Measurements from ENCODE around the gene SPTBN5.

Gene SPTBN5

GRCh38 chr15:41877631-41878354, 16.1 kb downstream of the SPTBN5 start:
- H3K79me1 ChIP-seq (replicated peaks; ENCODE audit: low read length, poor library complexity, severe bottlenecking), result no peaks in the 10 kb centered on the region

GRCh38 chr15:41876689-41877088, 17.2 kb downstream of the SPTBN5 start:
- H3K4ac ChIP-seq (ENCODE audit: low read depth in 1 of 2, low read length in 2 of 2), result no peak overlapping the region
- peaks cover 0 to 76% of the 10 kb centered on the region in 2 experiments for H3K36me3 ChIP-seq (ENCODE audit: control insufficient read depth in 1 of 2, insufficient read depth in 2 of 2, low read depth in 1 of 2, low read length in 2 of 2)
- no peak for DNase-seq
- peaks cover 10% of the 10 kb centered on the region for H3K4me1 ChIP-seq (ENCODE audit: control insufficient read depth, insufficient read depth, low read depth, low read length)
- H3K9ac ChIP-seq (ENCODE audit: low read length), result no peak overlapping the region
- H2BK5ac ChIP-seq (ENCODE audit: low read depth, low read length, poor library complexity, severe bottlenecking), result no peak overlapping the region
- no peaks in the 10 kb centered on the region for H3K9me3 ChIP-seq (ENCODE audit: control insufficient read depth, low read length)
- H2AFZ ChIP-seq (ENCODE audit: low read depth, low read length), result no peak overlapping the region
- no peak overlapping the region for H2AK5ac ChIP-seq (ENCODE audit: low read length, severe bottlenecking)
- no peak overlapping the region for H3K4me2 ChIP-seq (ENCODE audit: low read length, poor library complexity, severe bottlenecking)
- H3K23ac ChIP-seq (ENCODE audit: low read length in 2 of 2), result no peak overlapping the region
- WGBS, result 82% methylated on average over 12 of the region's 12 CpGs
- H4K8ac ChIP-seq (ENCODE audit: low read length), result no peak overlapping the region
- peaks cover 6 to 58% of the 10 kb centered on the region in 2 experiments for H3K27me3 ChIP-seq (ENCODE audit: control insufficient read depth in 1 of 2, insufficient read depth in 1 of 2, low read length in 2 of 2)
- no peak overlapping the region for H2BK12ac ChIP-seq (ENCODE audit: low read length in 2 of 2)
- no peak overlapping the region for H3K18ac ChIP-seq (ENCODE audit: low read depth in 1 of 2, low read length in 2 of 2)
- no peaks in the 10 kb centered on the region for H3K79me1 ChIP-seq (replicated peaks; ENCODE audit: low read length, poor library complexity, severe bottlenecking)
- H3K4me3 ChIP-seq (ENCODE audit: insufficient read depth in 1 of 2, low read depth in 1 of 2, low read length in 2 of 2), result no peak overlapping the region
- H2BK15ac ChIP-seq (ENCODE audit: low read depth, poor library complexity, severe bottlenecking), result no peak overlapping the region
- no peak overlapping the region for H4K91ac ChIP-seq (ENCODE audit: low read length)
- H3K27ac ChIP-seq (ENCODE audit: low read length, poor library complexity, severe bottlenecking), result no peak overlapping the region
- H2BK120ac ChIP-seq (ENCODE audit: low read depth, low read length), result no peak overlapping the region
- no peak overlapping the region for H3K14ac ChIP-seq (ENCODE audit: low read length in 2 of 2)

More at GRCh38 chr15:41877631-41878354, 16.1 kb downstream of the SPTBN5 start:
- H3K9me3 ChIP-seq (ENCODE audit: control insufficient read depth, low read length), result no peaks in the 10 kb centered on the region
- 77% methylated on average over 13 of the region's 13 CpGs for WGBS
- no peak overlapping the region for H3K27ac ChIP-seq (ENCODE audit: low read length, poor library complexity, severe bottlenecking)
- no peak overlapping the region for H4K8ac ChIP-seq (ENCODE audit: low read length)
- no peak overlapping the region for H3K4me3 ChIP-seq (ENCODE audit: insufficient read depth in 1 of 2, low read depth in 1 of 2, low read length in 2 of 2)
- H2AFZ ChIP-seq (ENCODE audit: low read depth, low read length), result no peak overlapping the region
- H3K23ac ChIP-seq (ENCODE audit: low read length in 2 of 2), result no peak overlapping the region
- H4K91ac ChIP-seq (ENCODE audit: low read length), result no peak overlapping the region
- no peak for DNase-seq
- H3K4me1 ChIP-seq (ENCODE audit: control insufficient read depth, insufficient read depth, low read depth, low read length), result peaks cover 16% of the 10 kb centered on the region
- no peak overlapping the region for H3K18ac ChIP-seq (ENCODE audit: low read depth in 1 of 2, low read length in 2 of 2)
- H2BK15ac ChIP-seq (ENCODE audit: low read depth, poor library complexity, severe bottlenecking), result no peak overlapping the region
- no peak overlapping the region for H2BK5ac ChIP-seq (ENCODE audit: low read depth, low read length, poor library complexity, severe bottlenecking)
- no peak overlapping the region for H2AK5ac ChIP-seq (ENCODE audit: low read length, severe bottlenecking)
- no peak overlapping the region for H3K14ac ChIP-seq (ENCODE audit: low read length in 2 of 2)
- H3K4ac ChIP-seq (ENCODE audit: low read depth in 1 of 2, low read length in 2 of 2), result no peak overlapping the region
- no peak overlapping the region for H2BK12ac ChIP-seq (ENCODE audit: low read length in 2 of 2)
- H2BK120ac ChIP-seq (ENCODE audit: low read depth, low read length), result no peak overlapping the region
- no peak overlapping the region for H3K4me2 ChIP-seq (ENCODE audit: low read length, poor library complexity, severe bottlenecking)
- H3K36me3 ChIP-seq (ENCODE audit: control insufficient read depth in 1 of 2, insufficient read depth in 2 of 2, low read depth in 1 of 2, low read length in 2 of 2), result peaks cover 0 to 70% of the 10 kb centered on the region in 2 experiments
- H3K27me3 ChIP-seq (ENCODE audit: control insufficient read depth in 1 of 2, insufficient read depth in 1 of 2, low read length in 2 of 2), result peaks cover 6 to 58% of the 10 kb centered on the region in 2 experiments
- H3K9ac ChIP-seq (ENCODE audit: low read length), result no peak overlapping the region

GRCh38 chr15:41876007-41876406, 17.8 kb downstream of the SPTBN5 start:
- no peaks in the 10 kb centered on the region for H3K79me1 ChIP-seq (replicated peaks; ENCODE audit: low read length, poor library complexity, severe bottlenecking)
- peaks cover 0 to 51% of the 10 kb centered on the region in 2 experiments for H3K27me3 ChIP-seq (ENCODE audit: control insufficient read depth in 1 of 2, insufficient read depth in 1 of 2, low read length in 2 of 2)
- H2BK120ac ChIP-seq (ENCODE audit: low read depth, low read length), result no peak overlapping the region
- no peak overlapping the region for H3K14ac ChIP-seq (ENCODE audit: low read length in 2 of 2)
- no peak overlapping the region for H2AK5ac ChIP-seq (ENCODE audit: low read length, severe bottlenecking)
- H2AFZ ChIP-seq (ENCODE audit: low read depth, low read length), result no peak overlapping the region
- H3K18ac ChIP-seq (ENCODE audit: low read depth in 1 of 2, low read length in 2 of 2), result no peak overlapping the region
- peaks cover 0 to 76% of the 10 kb centered on the region in 2 experiments for H3K36me3 ChIP-seq (ENCODE audit: control insufficient read depth in 1 of 2, insufficient read depth in 2 of 2, low read depth in 1 of 2, low read length in 2 of 2)
- no peak overlapping the region for H2BK12ac ChIP-seq (ENCODE audit: low read length in 2 of 2)
- H3K23ac ChIP-seq (ENCODE audit: low read length in 2 of 2), result no peak overlapping the region
- H3K9me3 ChIP-seq (ENCODE audit: control insufficient read depth, low read length), result no peaks in the 10 kb centered on the region
- 85% methylated on average over 13 of the region's 13 CpGs for WGBS
- no peak overlapping the region for H4K91ac ChIP-seq (ENCODE audit: low read length)
- peaks cover 15% of the 10 kb centered on the region for H3K4me1 ChIP-seq (ENCODE audit: control insufficient read depth, insufficient read depth, low read depth, low read length)
- no peak overlapping the region for H3K4ac ChIP-seq (ENCODE audit: low read depth in 1 of 2, low read length in 2 of 2)
- no peak overlapping the region for H3K4me2 ChIP-seq (ENCODE audit: low read length, poor library complexity, severe bottlenecking)
- no peak overlapping the region for H2BK15ac ChIP-seq (ENCODE audit: low read depth, poor library complexity, severe bottlenecking)
- no peak overlapping the region for H3K27ac ChIP-seq (ENCODE audit: low read length, poor library complexity, severe bottlenecking)
- H3K4me3 ChIP-seq (ENCODE audit: insufficient read depth in 1 of 2, low read depth in 1 of 2, low read length in 2 of 2), result no peak overlapping the region
- H3K9ac ChIP-seq (ENCODE audit: low read length), result no peak overlapping the region
- no peak overlapping the region for H2BK5ac ChIP-seq (ENCODE audit: low read depth, low read length, poor library complexity, severe bottlenecking)
- DNase-seq, result no peak
- H4K8ac ChIP-seq (ENCODE audit: low read length), result no peak overlapping the region

GRCh38 chr15:41874736-41875135, 19.1 kb downstream of the SPTBN5 start:
- Histone ChIP-seq H2BK5ac (ENCODE audit: low read depth, low read length, poor library complexity, severe bottlenecking) (no peak overlapping the region), H3K9me3 (ENCODE audit: control insufficient read depth, low read length) (no peaks in the 10 kb centered on the region), H4K8ac (ENCODE audit: low read length) (no peak overlapping the region), H2AFZ (ENCODE audit: low read depth, low read length) (no peak overlapping the region), H3K9ac (ENCODE audit: low read length) (no peak overlapping the region), H3K23ac (ENCODE audit: low read length in 2 of 2) (no peak overlapping the region), H3K4me3 (ENCODE audit: insufficient read depth in 1 of 2, low read depth in 1 of 2, low read length in 2 of 2) (no peak overlapping the region), H3K4ac (ENCODE audit: low read depth in 1 of 2, low read length in 2 of 2) (no peak overlapping the region), H3K27me3 (ENCODE audit: control insufficient read depth in 1 of 2, insufficient read depth in 1 of 2, low read length in 2 of 2) (peaks cover 0 to 38% of the 10 kb centered on the region in 2 experiments), H2BK120ac (ENCODE audit: low read depth, low read length) (no peak overlapping the region), H3K36me3 (ENCODE audit: control insufficient read depth in 1 of 2, insufficient read depth in 2 of 2, low read depth in 1 of 2, low read length in 2 of 2) (peaks cover 0 to 67% of the 10 kb centered on the region in 2 experiments), H3K18ac (ENCODE audit: low read depth in 1 of 2, low read length in 2 of 2) (no peak overlapping the region), H2AK5ac (ENCODE audit: low read length, severe bottlenecking) (no peak overlapping the region), H3K14ac (ENCODE audit: low read length in 2 of 2) (no peak overlapping the region), H2BK15ac (ENCODE audit: low read depth, poor library complexity, severe bottlenecking) (no peak overlapping the region), H3K79me1 (replicated peaks; ENCODE audit: low read length, poor library complexity, severe bottlenecking) (no peaks in the 10 kb centered on the region), H3K4me2 (ENCODE audit: low read length, poor library complexity, severe bottlenecking) (no peak overlapping the region), H3K27ac (ENCODE audit: low read length, poor library complexity, severe bottlenecking) (no peak overlapping the region), H4K91ac (ENCODE audit: low read length) (no peak overlapping the region), H3K4me1 (ENCODE audit: control insufficient read depth, insufficient read depth, low read depth, low read length) (peaks cover 26% of the 10 kb centered on the region), H2BK12ac (ENCODE audit: low read length in 2 of 2) (no peak overlapping the region)
- DNase-seq, result no peak
- 91% methylated on average over 12 of the region's 12 CpGs for WGBS
